PC-3 (cell line): Measurements from ENCODE around the gene EVC. TPM values are rescaled to one million over a fixed set of nuclear protein-coding genes. Genes with fewer than 3 reads are reported as not detected.

ENCODE experiments used
- ATAC-seq: fragments of 200-7000 bp; cut with Tn5 transposase; 2 replicates; pipeline ENCODE4 v1.9.1; 2020; ENCODE audit warnings: mild to moderate bottlenecking, moderate library complexity
- BruUV-seq: library from RNA; stranded (reverse); fragments of 400-500 nt; replicated peaks from 2 replicates; lab custom pipeline; 2021; lab: Mats Ljungman, UMichigan
- CTCF ChIA-PET: fragments of 300-600 bp; sonication (Branson Sonifier 250); formaldehyde crosslinking; loops from one replicate; lab custom pipeline; 2022; ENCODE audit warnings: antibody characterized with exemption; lab: Charles Lee
- POLR2A ChIA-PET: fragments of 300-600 bp; sonication (Branson Sonifier 250); formaldehyde crosslinking; loops from one replicate; lab custom pipeline; 2022; ENCODE audit warnings: antibody characterized with exemption; ENCODE audit not compliant: unreplicated experiment; lab: Charles Lee
- DNase-seq: peaks from one replicate; pipeline ENCODE4 v3.0.0-alpha.2; 2015
- H2AFZ ChIP-seq: fragments of 300-600 bp; sonication (generic); 2 replicates; pipeline ENCODE4 v1.6.0; 2016; ENCODE audit warnings: antibody characterized with exemption, low read length
- H3F3A ChIP-seq: fragments of 300-600 bp; sonication (generic); one replicate; pipeline ENCODE4 v1.6.0; 2017; ENCODE audit warnings: antibody characterized with exemption, low read length, control low read depth, mild to moderate bottlenecking; ENCODE audit not compliant: unreplicated experiment
- H3K27ac ChIP-seq: fragments of 300-600 bp; sonication (generic); 2 replicates; pipeline ENCODE4 v1.5.1; 2016; ENCODE audit warnings: mild to moderate bottlenecking, low read length
- H3K27me3 ChIP-seq: fragments of 300-600 bp; sonication (generic); 2 replicates; pipeline ENCODE4 v1.6.1; 2016; ENCODE audit warnings: low read length, mixed read lengths
- H3K36me3 ChIP-seq: fragments of 300-600 bp; sonication (generic); 2 replicates; pipeline ENCODE4 v1.6.1; 2016; ENCODE audit warnings: low read depth, mixed run types, low read length, mixed read lengths
- H3K4me1 ChIP-seq: fragments of 300-600 bp; sonication (generic); 2 replicates; pipeline ENCODE4 v1.5.1; 2016; ENCODE audit warnings: low read length; ENCODE audit not compliant: insufficient read depth
- H3K4me2 ChIP-seq: fragments of 300-600 bp; sonication (generic); 2 replicates; pipeline ENCODE4 v1.6.0; 2016; ENCODE audit warnings: low read length
- H3K4me3 ChIP-seq: fragments of 300-600 bp; sonication (generic); 2 replicates; pipeline ENCODE4 v1.5.1; 2016; ENCODE audit warnings: mild to moderate bottlenecking, low read length, mixed read lengths
- H3K79me2 ChIP-seq: fragments of 300-600 bp; sonication (generic); 2 replicates; pipeline ENCODE4 v1.6.1; 2017; ENCODE audit warnings: low read length, mixed read lengths
- H3K9ac ChIP-seq: fragments of 300-600 bp; sonication (generic); 2 replicates; pipeline ENCODE4 v1.6.0; 2016; ENCODE audit warnings: mild to moderate bottlenecking, low read length
- H3K9me2 ChIP-seq: fragments of 300-600 bp; sonication (generic); replicated peaks from 2 replicates; pipeline ENCODE4 v1.6.1; 2016; ENCODE audit warnings: mixed run types, low read length, mixed read lengths
- H3K9me3 ChIP-seq: fragments of 300-600 bp; sonication (generic); 2 replicates; pipeline ENCODE4 v1.6.1; 2016; ENCODE audit warnings: low read length, mixed read lengths
- H4K20me1 ChIP-seq: fragments of 300-600 bp; sonication (generic); 2 replicates; pipeline ENCODE4 v1.6.1; 2016; ENCODE audit warnings: low read length, mixed read lengths
- CTCF ChIP-seq: fragments of 300-600 bp; sonication (generic); conservative IDR thresholded peaks from 2 replicates; pipeline ENCODE4 v1.5.1; 2017; ENCODE audit warnings: antibody characterized with exemption, low read depth, mild to moderate bottlenecking, low read length
- EZH2 ChIP-seq: fragments of 300-600 bp; sonication (generic); IDR thresholded peaks from one replicate; pipeline ENCODE4 v1.6.1; 2017; ENCODE audit warnings: antibody characterized with exemption, mild to moderate bottlenecking, low read length; ENCODE audit not compliant: unreplicated experiment
- EZH2phosphoT487 ChIP-seq: fragments of 300-600 bp; sonication (generic); IDR thresholded peaks from 2 replicates; pipeline ENCODE4 v1.6.1; 2018; ENCODE audit warnings: mild to moderate bottlenecking, antibody characterized with exemption, low read length, borderline replicate concordance
- intact Hi-C: fragments of 100-400 bp; cut with micrococcal nuclease; formaldehyde crosslinking; loops from 2 replicates; pipeline ENCODE4 v1.9.0; 2023
- total RNA-seq: library from RNA; depleted of rRNA; stranded (reverse); fragments of >200 nt; gene quantifications from 2 replicates; pipeline ENCODE4 v1.2.3, GENCODE V29; 2014

EVC gene
- total RNA-seq, 1 experiment from 2014 or later: 22.7 TPM

GRCh38 chr4:5753366-5753765, 42.4 kb downstream of the EVC start:
- H3K4me2 ChIP-seq: peak overlapping the region; percentile 8; the same call in 1 of the 2 replicates
- no peaks in the 10 kb centered on the region for H3K9me3 ChIP-seq
- peak overlapping the region; percentile 47; the same call in 1 of the 2 replicates for H3K9ac ChIP-seq
- intact Hi-C loops: no loop called here
- H4K20me1 ChIP-seq: no peaks in the 10 kb centered on the region
- ATAC-seq (no peak), DNase-seq (no peak)
- no TSS peak for BruUV-seq
- H3K4me3 ChIP-seq: no peak overlapping the region
- TF ChIP-seq CTCF (no peak), EZH2 (no peak), EZH2phosphoT487 (no peak)
- peaks cover 26% of the 10 kb centered on the region for H3K36me3 ChIP-seq
- no peaks in the 10 kb centered on the region for H3K9me2 ChIP-seq
- POLR2A ChIA-PET: no interaction called here
- H3K79me2 ChIP-seq: no peaks in the 10 kb centered on the region
- H3K4me1 ChIP-seq: peaks cover 28% of the 10 kb centered on the region
- no peak overlapping the region for H2AFZ ChIP-seq
- no peaks in the 10 kb centered on the region for H3F3A ChIP-seq
- H3K27ac ChIP-seq: peak overlapping the region; percentile 83
- CTCF ChIA-PET: interaction anchor here (1.0 kb wide), 1 partner anchor 31 kb away, joined by 3 read pairs; no protein-coding TSS in a partner anchor
- no peaks in the 10 kb centered on the region for H3K27me3 ChIP-seq

- Histone ChIP-seq H3K4me2 (peak overlapping the region; percentile 8; the same call in 1 of the 2 replicates), H3K9ac (peak overlapping the region; percentile 66), H3K27ac (peak overlapping the region; percentile 83), H2AFZ (no peak overlapping the region), H3K36me3 (peaks cover 26% of the 10 kb centered on the region), H4K20me1 (no peaks in the 10 kb centered on the region), H3F3A (no peaks in the 10 kb centered on the region), H3K4me3 (no peak overlapping the region), H3K9me3 (no peaks in the 10 kb centered on the region), H3K4me1 (peaks cover 32% of the 10 kb centered on the region), H3K79me2 (no peaks in the 10 kb centered on the region), H3K9me2 (no peaks in the 10 kb centered on the region), H3K27me3 (no peaks in the 10 kb centered on the region)
- BruUV-seq: no TSS peak
- peak; percentile 82 for DNase-seq
- ChIA-PET POLR2A (no interaction called here), CTCF (interaction anchor here (1.0 kb wide), 1 partner anchor 32 kb away, joined by 3 read pairs; no protein-coding TSS in a partner anchor)
- ATAC-seq: peak; percentile 57
- intact Hi-C loops: no loop called here
- no peak for TF ChIP-seq EZH2phosphoT487
- no peak for TF ChIP-seq EZH2
- no peak for TF ChIP-seq CTCF
These were observed 42.9 kb downstream of the EVC start for GRCh38 chr4:5753766-5754528.

GRCh38 chr4:5754529-5754881, 43.5 kb downstream of the EVC start:
- no TSS peak for BruUV-seq
- no peaks in the 10 kb centered on the region for H3F3A ChIP-seq
- no peak for ATAC-seq
- intact Hi-C loops: no loop called here
- H3K9ac ChIP-seq: no peak overlapping the region
- H3K4me3 ChIP-seq: no peak overlapping the region
- H3K79me2 ChIP-seq: peaks cover 4% of the 10 kb centered on the region; the same call in 1 of the 2 replicates
- no peaks in the 10 kb centered on the region for H4K20me1 ChIP-seq
- POLR2A ChIA-PET: no interaction called here
- H3K27me3 ChIP-seq: no peaks in the 10 kb centered on the region
- CTCF ChIA-PET: no interaction called here
- no peak for DNase-seq
- H3K4me2 ChIP-seq: no peak overlapping the region
- H3K9me3 ChIP-seq: no peaks in the 10 kb centered on the region
- peaks cover 37% of the 10 kb centered on the region for H3K4me1 ChIP-seq
- TF ChIP-seq CTCF (no peak), EZH2 (no peak)
- no peak overlapping the region for H2AFZ ChIP-seq
- H3K9me2 ChIP-seq: no peaks in the 10 kb centered on the region
- peaks cover 26% of the 10 kb centered on the region for H3K36me3 ChIP-seq
- H3K27ac ChIP-seq: peak overlapping the region; percentile 83
